Coronary artery (tissue), 2 donors: ENCODE results near the gene MCRS1.
"Not testable (repeated sequence)": the region's sequence is repeated elsewhere in the genome, so short reads cannot be mapped to it uniquely, and the experiment has no call there.

Experiments
- DNase-seq: peaks from one replicate; pipeline ENCODE4 v3.0.0-alpha.2; 2017; ENCODE audit warnings: low spot score
- H3K27ac ChIP-seq, 2 donors: fragments of 200-600 bp; sonication (generic); one replicate each; pipeline ENCODE4 v1.5.1; 2016 to 2019
- H3K4me3 ChIP-seq: fragments of 200-600 bp; sonication (generic); 2 replicates; pipeline ENCODE4 v1.5.1; 2016; ENCODE audit warnings: mild to moderate bottlenecking, moderate library complexity
- TF ChIP-seq, protein P1 (sequence below): fragments of 200-600 bp; sonication (generic); IDR thresholded peaks from one replicate; pipeline ENCODE4 v1.5.1; 2019; ENCODE audit warnings: antibody characterized with exemption

The MCRS1 gene

DNA sequence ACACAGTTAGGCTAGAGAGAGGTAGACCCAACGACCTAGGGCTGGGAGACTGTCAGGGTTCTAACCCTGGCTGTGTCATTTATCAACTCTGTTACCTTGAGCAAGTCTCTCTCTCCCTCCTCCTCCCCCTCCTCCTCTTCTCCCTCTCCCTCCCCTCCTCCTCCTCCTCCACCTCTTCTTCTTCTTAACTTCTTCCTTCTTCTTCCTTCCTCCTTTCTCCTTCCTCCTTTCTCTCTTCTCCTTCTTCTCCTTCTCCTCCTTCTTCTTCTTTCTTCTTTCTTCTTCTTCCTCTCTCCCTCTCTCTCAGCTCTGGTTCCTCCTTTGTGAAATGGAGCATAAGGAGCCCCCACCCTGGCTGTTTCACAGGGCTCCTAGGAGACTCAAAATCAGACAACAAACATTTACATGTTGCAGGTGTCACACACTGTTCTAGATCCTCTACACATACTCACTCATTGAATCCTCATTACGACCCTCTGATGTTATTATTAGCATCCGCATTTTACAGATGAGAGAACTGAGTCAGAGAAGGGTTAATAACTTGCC is 31.3 kb downstream of the MCRS1 start:
- DNase-seq: no peak
- TF ChIP-seq, protein P1, sequence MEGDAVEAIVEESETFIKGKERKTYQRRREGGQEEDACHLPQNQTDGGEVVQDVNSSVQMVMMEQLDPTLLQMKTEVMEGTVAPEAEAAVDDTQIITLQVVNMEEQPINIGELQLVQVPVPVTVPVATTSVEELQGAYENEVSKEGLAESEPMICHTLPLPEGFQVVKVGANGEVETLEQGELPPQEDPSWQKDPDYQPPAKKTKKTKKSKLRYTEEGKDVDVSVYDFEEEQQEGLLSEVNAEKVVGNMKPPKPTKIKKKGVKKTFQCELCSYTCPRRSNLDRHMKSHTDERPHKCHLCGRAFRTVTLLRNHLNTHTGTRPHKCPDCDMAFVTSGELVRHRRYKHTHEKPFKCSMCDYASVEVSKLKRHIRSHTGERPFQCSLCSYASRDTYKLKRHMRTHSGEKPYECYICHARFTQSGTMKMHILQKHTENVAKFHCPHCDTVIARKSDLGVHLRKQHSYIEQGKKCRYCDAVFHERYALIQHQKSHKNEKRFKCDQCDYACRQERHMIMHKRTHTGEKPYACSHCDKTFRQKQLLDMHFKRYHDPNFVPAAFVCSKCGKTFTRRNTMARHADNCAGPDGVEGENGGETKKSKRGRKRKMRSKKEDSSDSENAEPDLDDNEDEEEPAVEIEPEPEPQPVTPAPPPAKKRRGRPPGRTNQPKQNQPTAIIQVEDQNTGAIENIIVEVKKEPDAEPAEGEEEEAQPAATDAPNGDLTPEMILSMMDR: no peak
- Histone ChIP-seq H3K27ac (no peak overlapping the region), H3K4me3 (no peak overlapping the region)

DNA sequence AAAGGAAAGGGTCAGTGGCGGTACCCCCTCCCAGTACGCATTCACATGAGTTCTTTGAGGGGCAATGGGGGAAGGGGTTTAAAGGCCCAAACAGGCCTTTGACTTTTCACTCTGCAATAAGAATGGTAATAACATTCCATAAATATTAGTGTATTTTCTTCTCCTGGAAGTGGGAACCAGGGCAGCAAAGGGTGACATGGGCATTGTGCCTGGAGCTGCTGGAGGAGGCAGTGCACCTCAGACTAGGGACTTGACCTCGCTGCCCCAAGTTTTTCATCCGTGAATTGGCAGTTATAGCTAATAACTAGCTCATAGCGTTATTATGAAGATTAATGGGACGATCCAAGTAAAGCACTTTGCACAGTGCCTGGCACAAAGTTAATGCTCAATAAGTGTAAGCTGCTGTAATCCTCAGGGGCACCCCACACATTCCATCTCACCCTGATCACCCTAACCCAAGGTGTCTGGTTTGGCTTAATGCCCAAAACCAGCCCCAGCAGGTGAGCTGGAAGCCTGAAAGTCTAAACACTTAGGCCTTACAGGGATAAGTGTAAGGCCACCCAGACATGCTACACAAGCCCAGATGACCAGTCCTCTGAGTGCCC is 31.9 kb downstream of the MCRS1 start:
- H3K27ac ChIP-seq: no peak overlapping the region
- DNase-seq: no peak
- TF ChIP-seq, protein P1: no peak
- no peak overlapping the region for H3K4me3 ChIP-seq

DNA sequence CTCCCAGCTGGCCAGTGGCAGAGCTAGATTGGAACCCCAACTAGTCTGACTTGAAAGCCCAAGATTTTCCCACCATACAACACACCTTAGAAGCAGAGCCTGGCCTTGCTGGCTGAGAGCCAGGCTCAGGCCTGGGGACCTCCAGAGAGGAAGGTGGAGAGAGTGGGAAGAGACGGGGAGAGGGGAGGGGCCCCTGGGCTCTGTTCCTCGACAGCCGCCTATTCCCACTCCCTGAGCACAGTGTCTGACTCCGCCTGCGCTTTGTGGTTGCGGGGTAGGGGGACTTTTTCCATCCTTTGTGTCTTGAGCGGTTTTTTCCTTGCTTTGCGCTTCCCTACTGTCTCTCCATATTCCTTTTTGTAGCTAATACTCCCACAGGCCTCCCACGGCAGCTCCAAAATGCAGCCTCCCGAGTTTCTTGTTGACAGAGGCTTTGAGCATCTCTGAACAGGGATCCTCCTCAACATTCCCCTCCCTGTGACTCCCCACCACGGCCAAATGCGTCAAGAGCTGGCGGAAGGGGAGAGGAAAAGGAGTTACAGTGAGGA is 33.1 kb downstream of the MCRS1 start:
- no peak for DNase-seq
- Histone ChIP-seq H3K27ac (no peak overlapping the region), H3K4me3 (no peak overlapping the region)
- TF ChIP-seq, protein P1: no peak

DNA sequence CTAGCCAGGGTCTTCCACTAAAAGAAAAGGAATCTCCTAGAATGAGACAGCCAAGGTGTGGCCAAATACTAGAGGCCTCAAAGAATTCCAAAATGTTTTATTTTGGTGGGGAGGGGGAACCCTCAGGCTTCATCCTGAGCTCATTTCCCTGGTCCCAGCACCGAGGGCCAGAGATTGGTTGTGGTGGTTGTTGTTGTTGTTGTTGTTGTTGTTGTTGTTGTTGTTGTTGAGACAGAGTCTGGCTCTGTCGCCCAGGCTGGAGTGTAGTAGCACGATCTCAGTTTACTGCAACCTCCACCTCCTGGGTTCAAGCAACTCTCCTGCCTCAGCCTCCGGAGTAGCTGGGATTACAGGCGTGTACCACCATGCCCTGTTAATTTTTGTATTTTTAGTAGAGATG is 33.8 kb downstream of the MCRS1 start:
- not testable (repeated sequence) for H3K27ac ChIP-seq, DNase-seq, H3K4me3 ChIP-seq

DNA sequence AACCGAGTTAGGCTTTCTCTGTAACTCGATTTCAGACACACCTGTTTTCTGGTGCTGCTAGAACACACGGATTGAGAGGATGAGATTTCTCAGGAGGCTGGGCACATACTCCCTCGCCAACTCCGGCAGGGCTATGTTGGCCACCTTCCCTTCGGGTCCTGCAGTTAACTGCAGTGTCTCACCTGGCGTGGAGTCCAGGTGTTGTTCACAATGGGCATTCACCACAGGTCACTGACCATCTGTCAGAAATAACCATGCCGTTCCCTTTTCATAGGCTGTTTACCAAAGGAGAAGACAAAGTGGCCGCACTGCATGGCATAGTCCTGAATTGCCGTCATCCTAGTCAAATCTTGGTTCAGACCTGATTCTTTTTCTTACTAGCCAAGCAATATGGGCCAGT is 34.6 kb downstream of the MCRS1 start:
- TF ChIP-seq, protein P1: no peak
- DNase-seq: no peak
- no peak overlapping the region for H3K4me3 ChIP-seq
- H3K27ac ChIP-seq: no peak overlapping the region

DNA sequence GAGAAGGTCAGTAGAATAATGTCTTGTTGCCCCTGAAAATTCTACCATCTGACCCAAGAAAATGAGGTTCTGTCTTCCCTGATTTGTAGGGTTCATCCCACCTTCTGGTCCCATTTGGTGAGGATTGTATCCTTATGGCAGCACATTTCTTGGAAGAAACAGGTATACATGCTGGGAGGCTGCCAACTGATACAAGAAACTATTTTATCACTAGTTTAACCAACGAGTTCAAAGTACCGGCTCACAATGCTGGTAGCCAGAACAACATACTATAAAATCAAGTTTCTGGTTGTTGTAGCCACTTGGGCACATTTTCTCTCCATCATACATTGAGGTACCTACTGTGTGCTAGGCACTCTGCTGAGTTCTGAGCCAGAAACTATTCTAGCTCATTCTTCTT is 36.2 kb downstream of the MCRS1 start:
- no peak overlapping the region for H3K27ac ChIP-seq
- no peak for DNase-seq
- H3K4me3 ChIP-seq: no peak overlapping the region
- TF ChIP-seq, protein P1: no peak

DNA sequence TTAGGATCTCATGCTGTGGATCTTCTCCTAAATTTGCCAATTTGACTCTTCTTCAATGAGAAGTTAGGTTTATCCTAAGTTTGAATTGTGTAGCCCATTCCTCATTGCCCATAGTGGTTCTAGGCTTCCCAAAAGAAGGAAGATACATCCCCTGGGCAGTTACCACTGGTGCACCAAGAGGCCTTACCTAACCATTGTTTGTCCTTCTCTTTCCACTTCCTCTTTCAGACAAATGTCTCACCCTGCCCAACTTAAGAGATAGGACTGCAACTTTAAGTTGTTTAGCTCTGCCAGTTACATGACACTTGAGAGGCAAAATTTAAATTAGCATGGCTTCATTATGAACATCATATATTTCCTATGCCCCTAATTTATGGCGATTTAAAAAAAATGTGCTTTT is 38.5 kb downstream of the MCRS1 start:
- Histone ChIP-seq H3K27ac (no peak overlapping the region), H3K4me3 (no peak overlapping the region)
- DNase-seq: no peak
- TF ChIP-seq, protein P1: no peak
